HG03066 (cell line): ENCODE data around the gene NOL11.
"Not testable (repeated sequence)": the region's sequence is repeated elsewhere in the genome, so short reads cannot be mapped to it uniquely, and the experiment has no call there.

ENCODE experiments used
- ATAC-seq: cut with Tn5 transposase; IDR thresholded peaks from one replicate; pipeline ENCODE4 v1.9.1; 2021; ENCODE audit warnings: low read depth; ENCODE audit not compliant: unreplicated experiment

Gene NOL11

GRCh38 chr17:67707442-67707841 lies 10.3 kb upstream of the NOL11 start:
- no peak for ATAC-seq

DNA sequence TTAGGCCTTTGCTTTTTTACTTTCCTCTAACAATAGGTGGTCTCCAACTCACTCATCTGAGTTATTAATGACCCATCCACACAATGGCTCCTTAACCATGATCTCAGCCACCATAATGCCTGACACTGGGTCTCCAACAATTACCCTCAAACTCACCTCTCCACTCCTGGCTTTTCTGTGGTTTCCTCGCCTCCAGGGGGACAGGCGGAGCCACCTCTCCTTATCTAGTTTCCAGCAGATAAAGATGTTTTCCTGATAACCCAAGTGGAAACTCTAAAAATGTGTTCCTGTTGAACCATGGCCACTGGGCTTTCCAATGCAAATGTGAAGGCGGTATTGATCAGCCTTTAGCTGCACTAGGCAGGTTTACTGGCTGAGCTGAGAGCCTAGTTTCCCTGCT lies 9.4 kb upstream of the NOL11 start:
- ATAC-seq, result no peak

- no peak for ATAC-seq
Measured at GRCh38 chr17:67711916-67712315, 5.8 kb upstream of the NOL11 start.

GRCh38 chr17:67712375-67712774 lies 5.4 kb upstream of the NOL11 start:
- no peak for ATAC-seq

DNA sequence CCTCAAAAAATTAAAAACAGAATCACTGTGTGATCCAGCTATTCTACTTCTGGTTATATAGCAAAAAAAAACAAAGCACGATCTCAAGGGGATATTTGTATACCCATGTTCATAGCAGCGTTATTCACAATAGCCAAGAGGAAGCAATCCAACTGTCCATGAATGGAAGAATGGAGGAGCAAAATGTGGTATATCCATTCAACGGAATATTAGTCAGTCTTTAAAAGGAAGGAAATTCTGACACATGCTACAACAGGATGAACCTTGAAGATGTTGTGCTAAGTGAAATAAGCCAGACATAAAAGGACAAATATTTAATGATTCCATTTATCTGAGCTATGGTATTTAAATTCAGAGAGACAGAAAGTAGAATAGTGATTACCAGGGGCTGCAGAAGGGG lies 4.6 kb upstream of the NOL11 start:
- ATAC-seq, result no peak

- no peak for ATAC-seq
Measured at GRCh38 chr17:67716405-67716798, 1.3 kb upstream of the NOL11 start.

- ATAC-seq, result peak; percentile 3
Measured at GRCh38 chr17:67717192-67717623, 528 bp upstream of the NOL11 start.

GRCh38 chr17:67718325-67718941 lies 697 bp downstream of the NOL11 start:
- no peak for ATAC-seq

DNA sequence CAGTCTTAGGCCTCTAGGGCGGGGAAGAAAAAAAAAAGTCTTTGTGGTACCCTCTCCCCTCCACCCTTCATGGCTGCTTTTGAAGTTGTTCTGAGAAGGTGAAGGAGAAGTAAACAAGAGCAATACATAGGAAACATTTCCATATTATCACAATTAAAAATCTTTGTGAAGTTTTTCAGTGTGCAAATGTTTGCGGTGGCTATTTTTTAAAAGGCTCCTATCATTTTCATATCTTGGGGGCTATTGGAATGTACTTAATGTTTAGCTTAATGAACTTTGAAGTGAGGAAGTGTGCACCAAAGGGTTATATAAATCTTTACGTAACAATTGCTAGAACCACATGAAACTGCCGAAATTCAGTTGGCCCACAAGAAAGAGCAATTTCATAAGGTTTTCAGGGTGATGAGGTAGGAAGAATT lies 7.6 kb downstream of the NOL11 start:
- no peak for ATAC-seq

DNA sequence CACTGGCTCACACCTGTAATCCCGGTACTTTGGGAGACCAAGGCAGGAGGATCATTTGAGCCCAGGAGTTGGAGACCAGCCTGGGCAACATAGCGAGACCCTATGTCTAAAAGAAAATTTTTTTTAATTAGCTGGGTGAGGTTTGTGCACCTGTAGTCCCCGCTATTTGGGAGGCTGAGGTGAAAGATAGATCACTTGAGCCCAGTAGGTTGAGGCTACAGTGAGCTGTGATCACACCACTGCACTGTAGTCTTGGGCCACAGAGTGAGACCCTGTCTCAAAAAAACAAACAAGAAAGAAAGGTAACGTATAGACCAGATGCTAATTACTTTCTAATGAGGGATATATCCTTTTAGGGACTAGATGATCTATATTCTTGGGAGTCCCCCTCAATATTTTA lies 8.1 kb downstream of the NOL11 start:
- no peak for ATAC-seq

GRCh38 chr17:67727152-67728039 lies 9.7 kb downstream of the NOL11 start:
- not testable (repeated sequence) for ATAC-seq

- ATAC-seq, result no peak
Measured at GRCh38 chr17:67729903-67730302, 12.2 kb downstream of the NOL11 start.

GRCh38 chr17:67730731-67731130 lies 13.0 kb downstream of the NOL11 start:
- no peak for ATAC-seq

GRCh38 chr17:67733449-67733848 lies 15.7 kb downstream of the NOL11 start:
- ATAC-seq, result no peak

DNA sequence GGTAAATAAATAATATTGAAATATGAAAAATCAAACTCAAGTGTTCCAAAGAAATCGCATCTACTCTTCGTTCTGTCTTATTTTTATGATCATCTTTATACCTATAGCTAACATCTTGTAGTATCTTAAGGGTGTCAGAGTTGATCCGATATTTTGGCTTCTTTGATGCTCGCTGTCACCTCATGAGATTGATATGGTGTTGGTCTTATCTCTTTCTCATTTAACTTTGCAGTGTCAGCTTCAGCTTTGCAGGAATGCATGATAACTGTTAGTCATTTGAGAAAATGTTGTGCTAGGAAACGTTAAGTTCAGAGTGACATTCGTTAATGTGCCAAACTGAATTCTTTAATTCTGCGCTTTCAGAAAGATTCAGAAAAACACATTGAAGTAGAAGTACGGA lies 19.4 kb downstream of the NOL11 start:
- ATAC-seq, result no peak

GRCh38 chr17:67742025-67742424 lies 24.3 kb downstream of the NOL11 start:
- no peak for ATAC-seq

DNA sequence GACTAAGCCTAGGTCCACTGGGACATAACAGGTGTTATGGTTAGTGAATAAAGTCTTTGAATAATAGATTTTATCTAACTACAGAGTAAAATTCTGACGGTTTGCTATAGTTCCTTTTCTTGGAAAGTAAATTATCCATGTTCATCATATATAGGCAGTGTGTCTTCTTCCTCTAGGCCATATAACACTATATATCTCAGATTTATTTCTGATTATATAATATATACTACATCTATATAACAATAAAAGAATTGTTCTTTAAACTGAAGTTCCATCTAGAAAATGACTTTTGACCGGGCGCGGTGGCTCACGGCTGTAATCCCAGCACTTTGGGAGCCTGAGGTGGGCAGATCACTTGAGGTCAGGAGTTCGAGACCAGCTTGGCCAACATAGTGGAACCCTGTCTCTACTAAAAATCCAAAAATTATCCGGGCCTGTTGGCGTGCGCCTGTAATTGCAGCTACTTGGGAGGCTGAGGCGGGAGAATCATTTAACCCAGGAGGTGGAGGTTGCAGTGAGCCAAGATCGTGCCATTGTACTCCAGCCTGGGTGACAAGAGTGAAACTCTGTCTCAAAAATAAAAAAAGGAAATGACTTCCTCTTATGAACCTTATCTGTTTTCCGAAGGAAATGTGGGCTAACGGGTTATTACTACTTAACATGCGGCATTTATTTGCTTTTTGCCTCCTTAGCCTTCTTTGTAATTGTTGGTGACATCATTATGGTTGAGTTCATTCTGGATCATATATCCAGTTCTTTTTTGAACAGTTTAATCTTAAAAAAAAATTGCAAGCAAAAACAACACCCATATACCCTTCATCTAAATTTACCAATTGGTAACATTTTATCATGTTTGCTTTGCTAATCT lies 29.2 kb downstream of the NOL11 start:
- no peak for ATAC-seq

- no peak for ATAC-seq
Measured at GRCh38 chr17:67747681-67748235, 30.0 kb downstream of the NOL11 start.

DNA sequence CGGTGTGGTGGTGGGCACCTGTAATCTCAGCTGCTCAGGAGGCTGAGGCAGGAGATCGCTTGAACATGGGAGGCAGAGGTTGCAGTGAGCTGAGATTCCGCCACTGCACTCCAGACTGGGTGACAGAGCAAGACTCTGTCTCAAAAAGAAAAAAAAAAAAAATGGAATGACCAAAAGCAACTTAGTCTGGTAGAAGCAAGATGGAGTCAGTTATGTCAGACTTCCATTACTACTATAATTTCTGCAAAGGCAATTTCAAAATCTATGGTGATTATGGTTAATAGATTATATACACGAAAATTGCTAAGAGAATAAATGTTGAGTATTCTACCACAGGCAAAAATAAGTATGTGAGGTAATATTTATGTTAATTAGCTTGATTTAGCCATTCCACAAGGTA lies 32.3 kb downstream of the NOL11 start:
- no peak for ATAC-seq

DNA sequence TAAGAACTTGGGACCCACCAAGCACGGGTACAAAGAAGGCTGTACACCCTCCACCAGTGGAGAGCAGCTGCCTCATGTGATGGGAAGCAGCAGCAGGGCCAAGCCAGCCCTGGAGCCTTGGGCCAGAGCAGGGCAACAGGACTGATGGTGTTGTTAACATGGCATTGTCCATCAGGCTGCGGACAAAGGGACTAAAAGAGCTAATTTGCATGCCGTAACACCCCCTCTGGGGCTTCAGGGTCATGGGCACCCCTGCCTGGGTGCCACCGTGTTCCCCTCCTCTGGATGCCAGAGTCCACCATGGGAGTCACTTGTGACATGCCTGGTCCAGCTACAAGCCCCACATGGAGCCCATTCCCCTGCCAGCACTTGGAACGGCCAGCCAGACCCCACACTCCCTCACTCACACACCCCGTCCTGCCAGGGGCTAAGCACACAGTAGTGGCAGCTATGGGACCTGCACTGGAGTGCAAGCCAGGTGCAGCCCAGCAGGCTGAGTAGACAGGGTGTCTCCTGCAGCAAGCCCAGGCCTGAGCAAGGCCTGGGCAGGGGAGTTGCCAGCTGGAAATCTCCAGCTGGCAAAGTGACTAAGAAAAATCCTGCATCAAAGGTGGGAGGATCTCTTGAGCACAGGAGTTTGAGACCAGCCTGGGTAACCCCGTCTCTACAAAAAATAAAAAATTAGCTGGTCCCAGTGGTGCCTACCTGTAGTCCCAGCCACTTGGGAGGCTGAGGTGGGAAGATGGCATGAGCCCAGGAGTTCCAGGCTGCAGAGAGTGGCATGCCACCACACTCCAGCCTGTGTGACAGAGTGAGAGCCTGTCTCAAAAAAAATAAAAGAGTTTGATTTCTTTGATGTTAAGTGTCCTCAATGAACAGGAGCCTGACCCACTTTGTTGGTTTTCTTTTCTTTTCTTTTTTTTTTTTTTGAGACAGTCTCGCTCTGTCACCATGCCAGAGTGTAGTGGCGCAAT lies 33.7 kb downstream of the NOL11 start:
- no peak for ATAC-seq
